ENCODE measurements around the gene SMIM45.
"Not testable (repeated sequence)": the region's sequence is repeated elsewhere in the genome, so short reads cannot be mapped to it uniquely, and the experiment has no call there.

SMIM45 gene

DNA sequence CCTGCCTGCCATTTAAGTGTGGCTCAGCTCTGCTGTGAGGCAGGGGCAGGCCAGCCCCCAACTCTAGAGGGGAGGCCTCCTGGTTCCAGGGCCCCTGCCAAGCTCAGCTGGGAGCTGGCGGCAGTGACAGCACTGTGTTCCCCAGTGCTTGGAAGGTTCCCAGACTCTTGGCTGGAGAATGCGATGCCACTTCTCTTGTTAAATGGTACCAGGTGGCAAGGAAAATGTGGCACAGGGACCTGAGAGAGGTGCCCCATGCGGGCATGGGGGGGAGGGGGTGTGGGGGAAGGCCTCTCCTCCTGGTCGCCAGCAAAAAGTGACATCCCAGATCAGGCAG is 17.0 kb upstream of the SMIM45 start:
- no peak for DNase-seq

DNA sequence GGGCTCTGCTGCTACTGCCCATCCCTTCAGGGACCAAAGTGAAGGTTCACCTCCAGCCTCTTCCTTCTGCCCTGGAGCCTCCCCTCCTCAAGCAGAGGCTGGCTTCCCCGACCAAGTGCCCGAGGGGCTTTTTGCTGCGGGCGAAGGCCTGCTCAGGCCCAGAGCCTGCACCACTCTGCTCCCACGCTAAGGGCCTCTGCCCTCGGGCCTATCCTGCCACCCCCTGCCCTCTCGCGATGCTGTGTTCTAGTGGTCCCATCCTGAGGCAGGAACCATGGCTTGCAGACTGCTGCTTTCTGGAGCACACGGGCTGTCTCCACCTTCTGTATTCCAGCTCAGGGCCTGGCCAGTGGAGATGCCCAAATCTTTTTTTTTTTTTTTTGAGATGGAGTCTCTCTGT is 16.4 kb upstream of the SMIM45 start:
- no peak for DNase-seq

DNA sequence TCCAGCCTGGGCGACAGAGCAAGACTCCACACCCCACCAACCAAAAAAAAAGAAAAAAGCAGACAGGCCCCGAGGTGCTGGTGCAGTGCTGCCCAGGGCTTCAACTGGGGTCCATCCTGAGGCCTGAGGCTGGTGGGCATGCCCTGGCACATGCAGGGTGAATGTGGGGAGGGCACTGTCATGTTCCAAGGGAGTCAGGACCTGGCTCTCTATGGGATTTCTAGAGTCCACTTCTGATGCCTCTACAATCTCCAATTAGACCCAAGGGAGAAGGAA is 15.1 kb upstream of the SMIM45 start:
- no peak for DNase-seq

DNA sequence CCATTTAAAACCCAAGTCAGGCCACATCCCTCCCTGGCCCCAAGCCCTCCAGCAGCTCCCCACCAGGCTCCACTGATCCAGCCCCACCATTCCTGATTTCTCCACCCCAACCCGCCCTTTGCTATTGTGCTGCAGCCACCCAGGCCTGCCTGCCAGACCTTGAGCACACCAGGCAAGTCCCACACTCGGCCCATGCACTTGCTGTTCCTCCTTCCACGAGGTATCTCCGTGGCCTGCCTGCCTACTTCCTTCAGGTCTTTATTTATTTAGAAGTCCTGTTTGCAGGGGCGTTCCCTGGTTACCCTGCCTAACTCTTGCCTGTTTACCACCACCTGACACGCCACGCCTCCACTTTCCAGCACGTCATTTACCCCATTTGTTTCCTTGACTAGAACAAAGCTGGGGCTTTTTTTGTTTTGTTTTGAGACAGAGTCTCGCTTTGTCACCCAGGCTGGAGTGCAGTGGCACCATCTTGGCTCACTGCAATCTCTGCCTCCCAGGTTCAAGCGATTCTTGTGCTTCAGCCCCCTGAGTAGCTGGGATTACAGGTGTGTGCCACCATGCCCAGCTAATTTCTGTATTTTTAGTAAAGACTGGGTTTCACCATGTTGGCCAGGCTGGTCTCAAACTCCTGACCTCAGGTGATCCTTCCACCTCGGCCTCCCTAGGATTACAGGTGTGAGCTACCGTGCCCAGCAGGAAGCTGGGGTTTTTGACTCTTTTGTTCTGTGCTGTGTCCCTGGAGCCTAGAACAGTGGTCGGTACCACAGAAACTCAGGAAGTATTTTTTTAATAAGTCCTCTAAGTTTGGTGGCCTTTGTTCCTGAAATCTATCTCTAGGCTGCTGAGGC is 11.7 kb upstream of the SMIM45 start:
- DNase-seq = no peak

DNA sequence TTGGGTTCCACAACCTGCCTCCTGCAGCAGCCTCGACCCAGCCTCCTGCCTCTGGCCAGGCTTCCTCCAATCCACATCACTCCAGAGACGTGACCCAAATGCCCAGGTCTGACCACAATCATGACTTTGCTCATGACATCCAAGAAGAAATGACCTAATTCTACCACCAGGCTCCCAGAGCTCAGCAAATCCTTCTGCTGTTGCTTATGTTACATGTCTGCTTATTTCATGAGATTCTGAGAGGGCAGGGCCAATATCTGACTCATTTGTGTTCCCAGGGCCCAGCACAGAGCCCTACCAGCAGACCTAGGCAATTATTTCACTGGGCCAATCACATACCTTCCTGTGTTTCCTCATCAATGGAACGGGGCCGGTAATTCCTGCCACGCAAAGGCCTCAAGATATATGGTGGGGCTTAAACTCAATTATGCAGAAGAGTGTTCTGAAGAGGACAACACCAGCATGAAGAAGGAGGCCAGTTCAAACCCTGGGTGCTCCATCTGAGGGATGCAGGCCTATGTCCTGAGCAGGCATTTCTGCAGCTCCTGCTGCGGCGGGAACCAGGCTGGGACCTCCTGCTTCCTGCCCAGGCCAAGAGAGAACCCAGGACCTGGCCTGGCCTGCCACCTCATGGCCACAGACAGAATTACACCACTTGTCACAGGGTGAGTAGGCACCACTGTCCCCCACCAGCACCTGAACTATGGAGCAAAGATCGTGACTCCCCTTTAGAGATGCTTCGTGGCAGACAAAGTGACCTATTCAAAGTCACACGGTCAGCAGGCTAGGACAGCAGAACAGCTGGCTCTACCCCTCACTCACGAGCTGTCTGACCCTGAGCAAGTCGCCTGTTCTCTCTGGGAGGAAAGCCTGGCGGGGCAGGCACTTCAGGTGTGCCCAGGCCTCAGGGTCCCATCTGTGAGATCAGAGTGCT is 10.9 kb upstream of the SMIM45 start:
- peak; percentile 27 for DNase-seq

DNA sequence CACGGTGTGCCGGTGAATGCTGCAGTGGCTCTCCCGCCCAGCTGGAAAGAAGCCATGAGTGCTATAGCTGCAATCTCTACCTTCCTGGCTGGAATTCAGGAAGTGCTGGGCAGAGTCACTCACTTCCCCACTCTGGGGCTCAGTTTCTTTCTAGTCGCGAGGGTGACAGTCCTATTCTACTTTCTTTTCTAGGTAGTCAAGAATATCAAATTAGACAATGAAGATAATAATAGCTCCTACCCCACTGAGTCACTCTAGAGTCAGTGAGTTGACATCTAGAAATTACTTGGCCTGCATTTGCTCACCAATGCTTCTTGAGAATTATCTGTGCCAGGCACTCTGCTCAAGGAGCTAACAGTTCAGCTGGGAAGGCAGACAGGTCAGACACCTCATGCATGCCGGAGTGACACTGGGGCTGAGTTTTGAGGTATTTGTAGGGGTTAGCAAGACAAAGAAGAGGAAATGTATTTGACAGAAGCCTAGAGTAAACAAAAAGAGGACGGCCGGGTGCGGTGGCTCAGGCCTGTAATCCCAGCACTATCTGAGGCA is 8.2 kb upstream of the SMIM45 start:
- no peak for DNase-seq

DNA sequence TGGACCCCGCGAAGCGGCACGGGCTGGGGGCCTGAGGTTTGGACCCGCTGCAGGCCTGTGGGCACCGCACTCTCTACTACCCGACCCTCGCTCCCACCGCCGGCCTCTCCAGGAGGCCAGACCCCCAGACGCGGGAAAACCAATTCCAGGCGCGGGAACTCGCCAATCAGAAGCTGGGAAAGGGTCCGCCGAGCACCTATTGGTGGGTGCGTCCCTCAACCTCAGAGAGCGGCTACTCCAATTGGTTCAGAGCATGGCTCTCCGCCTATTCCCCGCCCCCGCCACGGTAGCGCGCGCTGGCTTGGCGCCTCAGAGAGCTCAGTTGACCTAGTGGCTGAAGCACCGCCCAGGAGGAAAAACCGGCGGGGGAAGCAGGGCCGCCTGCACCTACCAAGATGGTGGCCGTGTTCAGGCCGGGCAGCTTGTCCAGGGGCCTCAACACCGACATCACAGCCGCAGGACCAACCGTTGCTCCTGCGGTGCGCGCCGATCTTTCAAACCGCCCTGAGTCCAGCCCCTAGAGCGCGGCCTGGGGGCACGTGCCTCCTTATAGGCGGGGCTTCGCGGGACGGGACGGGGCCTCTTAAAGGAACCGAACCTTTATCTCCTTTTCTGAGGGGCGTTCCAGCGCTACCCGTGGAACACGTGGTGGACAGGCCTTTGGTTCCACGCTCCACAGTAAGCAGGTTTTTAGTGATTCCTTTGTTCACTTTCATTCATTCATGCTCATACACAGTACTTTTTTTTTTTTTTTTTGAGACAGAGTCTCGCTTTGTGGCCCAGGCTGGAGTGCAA is 5.1 kb upstream of the SMIM45 start, which contains the start of gene CENPM:
Gene CENPM (minus strand): TSS at position 524 of the 795 bp plus-strand sequence. CDS start 76 bp downstream, at position 448.
- DNase-seq = peak; percentile 82

DNA sequence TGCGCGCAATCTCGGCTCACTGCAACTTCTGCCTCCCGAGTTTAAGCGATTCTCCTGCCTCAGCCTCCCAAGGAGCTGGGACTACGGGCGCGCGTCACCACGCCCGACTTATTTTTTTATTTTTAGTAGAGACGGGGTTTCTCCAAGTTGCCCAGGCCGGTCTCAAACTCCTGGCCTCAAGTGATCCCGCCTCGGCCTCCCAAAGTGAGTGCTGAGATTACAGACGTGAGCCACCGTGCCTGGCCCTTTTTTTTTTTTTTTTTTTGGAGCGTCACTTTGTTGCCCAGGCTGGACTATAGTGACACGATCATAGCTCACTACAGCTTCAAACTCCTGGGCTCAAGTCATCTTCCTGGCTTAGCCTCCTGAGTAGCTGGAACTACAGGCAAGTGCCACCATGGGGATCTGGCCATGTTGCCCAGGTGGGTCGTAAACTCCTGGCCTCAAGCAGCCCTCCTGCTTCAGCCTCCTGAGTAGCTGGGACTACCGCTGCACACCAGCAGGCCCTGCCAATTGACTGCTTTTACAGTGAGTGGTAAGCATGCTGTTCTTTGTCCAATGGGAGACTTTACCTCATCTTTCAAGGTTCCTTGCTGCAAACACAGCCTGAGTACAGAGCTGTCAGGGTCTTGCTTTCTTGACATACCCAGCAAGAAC is 4.4 kb upstream of the SMIM45 start:
- no peak for DNase-seq

DNA sequence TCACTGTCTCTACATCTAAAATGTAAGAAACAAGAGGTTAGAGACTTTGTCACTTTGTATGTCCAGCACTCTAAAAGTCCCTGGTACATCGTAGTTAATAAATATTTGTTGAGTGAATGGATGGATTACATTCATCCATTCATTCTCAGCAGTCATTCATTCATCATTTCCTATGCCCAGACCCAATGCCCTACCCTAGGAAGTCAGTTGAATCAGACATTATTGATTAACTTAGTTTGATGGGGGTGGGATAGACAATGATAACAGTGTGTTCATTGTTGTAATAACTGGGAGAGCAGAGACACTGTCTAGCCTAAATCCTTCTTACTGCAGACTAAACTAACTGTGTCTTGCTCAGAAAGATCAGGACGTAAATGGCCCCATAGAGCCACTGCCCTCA is 3.8 kb upstream of the SMIM45 start:
- DNase-seq = no peak

DNA sequence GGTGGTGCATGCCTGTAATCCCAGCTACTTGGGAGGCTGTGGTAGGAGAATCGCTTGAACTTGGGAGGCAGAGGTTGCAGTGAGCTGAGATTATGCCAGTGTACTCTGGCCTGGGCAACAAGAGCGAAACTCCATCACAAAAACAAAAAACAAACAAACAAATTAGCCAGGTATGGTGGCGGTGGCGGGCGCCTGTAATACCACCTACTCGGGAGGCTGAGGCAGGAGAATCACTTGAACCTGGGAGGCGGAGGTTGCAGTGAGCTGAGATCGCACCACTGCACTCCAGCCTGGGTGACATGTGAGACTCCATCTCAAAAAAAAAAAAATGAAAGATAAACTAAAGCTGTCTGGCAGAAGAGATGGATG is 3.0 kb upstream of the SMIM45 start:
- not testable (repeated sequence) for DNase-seq

DNA sequence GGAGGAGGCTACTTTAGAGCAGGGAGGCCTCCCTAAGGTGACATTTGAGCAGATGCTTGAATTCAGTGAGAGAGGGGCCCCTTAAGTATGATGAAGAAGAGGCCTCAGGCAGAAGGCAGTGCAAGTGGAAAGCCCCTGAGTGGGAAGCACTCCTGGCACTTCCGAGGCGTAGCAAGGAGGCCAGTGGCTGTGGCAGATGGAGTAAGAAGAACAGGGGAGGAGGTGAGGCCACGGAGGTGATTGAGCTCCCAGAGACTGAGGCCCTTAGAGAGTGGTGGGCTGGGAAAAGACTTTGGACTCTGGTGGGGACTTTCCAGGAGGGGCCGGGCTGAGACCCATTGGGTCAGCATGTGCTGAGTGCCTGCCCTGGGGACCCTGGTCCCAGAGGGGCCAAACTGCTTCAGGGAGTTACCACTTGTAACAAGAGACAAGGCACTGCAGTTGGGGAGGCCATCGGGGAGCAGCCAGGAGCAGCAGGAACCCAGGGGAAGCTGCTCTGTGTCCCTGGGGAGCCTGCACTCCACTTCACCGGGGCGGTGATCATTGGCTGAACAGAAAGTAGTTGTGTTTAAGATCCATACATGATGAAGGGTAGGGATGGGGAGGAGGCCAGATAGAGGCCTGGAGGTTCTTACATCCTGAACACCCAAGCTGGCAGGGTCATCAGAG is 2.5 kb upstream of the SMIM45 start:
- DNase-seq = peak; percentile 15

DNA sequence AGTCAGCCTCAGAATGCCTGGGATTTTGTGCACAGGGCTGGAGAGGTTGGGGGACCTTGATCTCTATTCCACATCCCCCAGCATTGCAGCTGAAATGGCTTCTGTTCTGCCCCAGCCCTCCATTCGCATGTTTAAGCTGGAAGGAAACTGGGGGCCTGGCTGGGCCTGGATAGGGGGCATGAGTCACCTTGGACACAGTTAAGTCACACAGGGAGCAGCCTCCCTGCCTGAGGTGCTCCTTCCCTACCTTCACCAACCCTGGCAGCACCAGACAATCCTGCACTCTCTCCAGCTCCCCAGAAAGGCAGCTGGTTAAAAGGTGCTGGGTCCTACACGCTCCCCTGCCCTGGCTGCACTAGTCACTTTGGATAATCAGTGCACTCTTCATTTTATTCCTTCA is 763 bp downstream of the SMIM45 start:
- DNase-seq = no peak

DNA sequence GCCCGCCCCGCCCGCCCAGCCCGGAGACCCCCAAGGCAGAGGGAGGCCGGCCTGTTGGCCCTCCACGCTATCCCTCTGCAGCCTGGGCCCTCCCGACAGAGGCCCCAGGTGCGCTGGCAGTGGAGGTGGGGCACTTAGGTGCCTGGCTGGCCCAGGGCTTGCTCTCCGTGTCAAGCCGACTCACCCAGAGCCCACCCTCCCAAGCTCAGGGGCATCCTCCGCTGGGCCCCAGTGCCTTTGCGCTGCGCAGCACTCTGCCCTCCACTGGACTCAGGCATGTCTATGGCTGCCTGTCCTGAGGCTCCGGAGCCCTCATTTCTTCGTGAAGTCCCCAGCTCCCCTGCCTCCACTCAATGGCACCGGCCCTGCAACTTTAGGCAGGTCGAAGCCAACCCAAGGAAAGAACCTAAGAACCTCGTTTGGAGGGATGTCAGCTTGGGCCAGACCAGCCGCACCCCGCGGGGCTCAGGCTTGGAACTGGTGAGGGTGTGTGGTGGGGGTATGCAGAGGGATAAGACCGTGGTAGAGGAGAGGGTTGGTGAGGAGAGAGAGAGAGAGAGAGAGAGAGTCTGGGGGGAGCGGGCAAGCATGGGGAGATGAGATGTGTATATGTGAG is 6.1 kb downstream of the SMIM45 start:
- DNase-seq = no peak

DNA sequence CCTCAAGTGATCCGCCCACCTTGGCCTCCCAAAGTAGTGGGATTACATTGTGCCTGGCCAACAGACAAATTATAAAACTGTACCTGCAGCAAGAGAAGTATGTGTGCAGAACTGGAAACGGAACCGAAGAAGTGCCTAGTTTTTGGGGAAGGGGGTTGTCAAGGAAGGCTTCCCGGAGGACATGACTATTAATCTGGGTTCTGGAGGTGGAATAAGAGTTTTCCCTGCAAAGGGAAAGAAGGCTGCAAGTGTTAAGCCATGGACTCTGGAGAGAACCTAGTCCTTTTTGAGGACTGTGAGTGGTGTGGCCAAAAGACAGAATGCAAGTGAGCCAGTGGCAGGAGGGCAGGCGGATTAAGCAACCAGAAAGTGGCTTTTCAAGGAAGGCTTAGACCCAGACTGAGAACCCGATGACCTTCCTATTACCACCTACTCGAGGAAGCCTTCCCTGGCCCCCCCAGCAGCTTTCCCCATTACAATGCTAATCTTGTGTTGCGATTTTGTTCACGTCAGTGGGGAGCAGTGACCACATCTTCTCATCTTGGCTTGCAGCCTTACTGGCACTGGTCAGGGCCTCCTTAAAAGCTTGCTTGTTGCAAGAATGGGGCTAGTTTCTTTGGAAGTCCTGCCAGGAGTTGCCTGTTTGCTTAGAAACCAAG is 11.6 kb downstream of the SMIM45 start:
- no peak for DNase-seq

DNA sequence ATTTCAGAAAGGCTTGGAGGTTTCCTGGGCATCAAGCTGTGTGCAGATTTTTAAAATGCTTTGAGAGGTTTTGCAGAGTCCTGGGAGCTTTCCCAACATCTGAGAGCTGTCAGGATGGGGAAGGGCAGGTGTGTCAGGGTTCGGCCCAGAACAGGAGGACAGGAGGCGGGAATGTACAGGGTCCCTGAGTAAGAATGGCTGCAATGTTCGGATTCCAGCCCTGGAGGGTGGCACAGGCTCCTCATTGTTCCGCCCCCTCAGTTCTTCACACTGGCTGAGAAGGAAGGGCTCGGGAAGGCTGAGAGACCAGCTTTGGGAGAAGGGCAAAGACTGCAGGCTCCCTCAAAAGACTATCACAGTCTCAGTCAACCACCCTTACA is 12.2 kb downstream of the SMIM45 start:
- DNase-seq = no peak

DNA sequence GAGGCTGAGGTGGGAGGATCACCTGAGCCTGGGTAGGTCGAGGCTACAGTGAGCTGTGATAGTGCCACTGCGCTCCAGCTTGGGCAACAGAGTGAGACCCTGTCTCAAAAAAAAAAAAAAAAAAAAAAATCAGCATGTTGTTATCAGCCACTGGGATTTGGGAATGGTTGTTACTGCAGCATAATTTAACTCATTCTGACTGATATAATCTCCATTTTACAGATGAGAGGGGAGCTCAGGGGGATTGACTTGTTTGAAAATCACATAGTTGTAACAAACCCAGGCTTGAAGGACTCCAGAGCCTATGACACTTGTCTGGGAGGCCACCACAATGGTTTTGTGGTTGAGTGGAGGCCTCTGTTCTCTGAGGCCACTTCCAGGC is 14.3 kb downstream of the SMIM45 start:
- DNase-seq = no peak

DNA sequence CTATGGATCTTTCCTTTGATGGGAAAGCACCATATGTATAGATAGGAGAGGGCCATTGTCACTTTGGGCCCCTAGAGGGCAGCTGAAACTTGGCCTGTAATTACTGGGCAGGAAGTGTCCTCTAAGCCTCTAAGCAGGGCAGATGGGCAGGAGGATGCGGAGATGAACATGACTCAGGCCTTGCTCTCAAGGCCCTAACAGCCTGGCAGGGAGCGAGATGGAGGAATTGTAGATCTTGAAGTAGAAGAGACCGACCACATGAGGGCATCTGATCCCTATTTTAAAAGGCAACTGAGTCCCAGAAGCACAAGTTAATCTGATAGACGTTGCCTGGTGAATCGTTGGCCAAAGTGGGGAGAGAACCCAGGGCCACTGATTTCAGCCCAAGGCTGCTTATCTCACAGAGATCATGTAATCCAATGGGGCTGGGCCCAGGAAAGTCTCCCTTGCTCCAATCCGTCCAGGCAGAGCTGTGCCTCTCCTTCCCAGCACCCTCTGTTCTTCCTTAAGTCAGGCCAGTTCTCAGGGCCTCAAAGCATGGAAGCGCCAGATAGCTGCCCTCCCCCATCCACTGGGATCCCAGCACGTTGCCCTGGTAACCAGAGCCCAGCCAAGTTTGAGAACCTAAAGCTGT is 14.8 kb downstream of the SMIM45 start:
- peak; percentile 3 for DNase-seq

DNA sequence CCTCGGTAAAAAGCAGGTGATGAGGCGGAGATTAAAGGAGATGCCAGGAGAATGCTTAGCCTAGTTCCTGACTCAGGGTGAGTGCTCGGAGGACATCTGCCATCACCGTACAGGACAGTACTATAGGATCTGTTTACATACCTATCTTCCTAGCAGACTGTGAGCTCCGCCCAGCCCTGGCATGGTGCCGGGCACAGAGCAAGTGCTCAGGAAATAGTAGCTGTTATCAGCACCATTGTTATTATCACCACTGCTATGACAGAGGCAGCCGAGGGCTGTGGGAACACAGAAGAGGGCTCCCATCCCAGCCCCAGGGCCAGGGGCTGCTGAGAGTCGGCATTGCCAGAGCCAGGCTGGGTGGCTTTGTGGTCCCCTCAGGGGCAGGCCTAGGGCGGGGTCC is 16.7 kb downstream of the SMIM45 start:
- no peak for DNase-seq

DNA sequence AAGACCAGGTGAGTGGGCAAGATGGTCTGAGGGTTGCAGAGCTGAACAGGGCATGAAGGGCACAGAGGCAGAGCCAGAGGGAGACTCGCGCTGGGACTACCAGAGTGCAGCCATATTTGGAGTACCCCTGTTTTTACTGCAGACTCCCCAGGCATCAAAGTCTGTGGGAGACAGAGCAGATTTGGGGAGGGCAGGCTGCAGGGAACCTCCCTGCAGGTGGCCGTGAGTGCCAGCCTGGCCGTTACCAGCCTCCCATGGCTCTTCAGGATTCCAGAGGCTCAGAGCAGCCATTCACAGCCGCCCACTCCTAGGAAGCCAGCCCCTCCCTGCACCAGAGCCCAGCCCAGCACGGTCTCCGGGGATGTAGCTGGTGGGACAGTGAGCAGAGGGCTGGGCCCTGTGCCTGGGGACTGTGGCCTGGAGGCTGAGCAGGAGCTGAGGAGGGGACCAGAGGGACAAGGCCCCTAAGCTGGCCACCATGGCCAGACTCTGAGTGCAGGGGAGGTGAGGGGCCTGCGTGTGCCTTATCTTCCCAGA is 17.2 kb downstream of the SMIM45 start, which contains the start of gene SEPTIN3:
Gene SEPTIN3 (plus strand): TSS at position 334 of the 537 bp plus-strand sequence. CDS start 2,050 bp downstream, outside the sequence.
- no peak for DNase-seq

DNA sequence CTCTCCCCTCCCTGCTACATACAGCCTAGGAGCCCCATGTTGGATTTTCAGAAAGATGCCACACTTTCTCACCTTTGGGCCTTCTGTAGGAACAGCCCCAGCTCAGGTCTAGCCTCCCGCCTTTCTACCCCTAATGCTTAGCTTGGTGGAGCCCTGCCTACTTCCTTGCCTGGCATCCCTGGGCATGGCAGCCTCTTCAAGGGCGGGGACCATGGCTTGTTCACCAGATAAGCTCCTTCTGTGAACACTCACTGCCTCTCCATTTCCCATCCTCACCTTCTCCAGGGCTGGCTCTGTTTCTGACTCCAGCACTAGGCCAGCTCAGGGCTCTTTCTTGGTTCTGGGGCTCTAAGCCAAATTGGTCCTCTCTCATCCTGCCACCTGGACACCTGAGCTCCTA is 18.7 kb downstream of the SMIM45 start:
- DNase-seq = no peak
